ENCODE data around the gene REC8. TPM values are rescaled to one million over a fixed set of nuclear protein-coding genes. Genes with fewer than 3 reads are reported as not detected.
"Not testable (repeated sequence)": the region's sequence is repeated elsewhere in the genome, so short reads cannot be mapped to it uniquely, and the experiment has no call there.

REC8 gene
- total RNA-seq, 1 donor from 2014 or later = 18.5 TPM

DNA sequence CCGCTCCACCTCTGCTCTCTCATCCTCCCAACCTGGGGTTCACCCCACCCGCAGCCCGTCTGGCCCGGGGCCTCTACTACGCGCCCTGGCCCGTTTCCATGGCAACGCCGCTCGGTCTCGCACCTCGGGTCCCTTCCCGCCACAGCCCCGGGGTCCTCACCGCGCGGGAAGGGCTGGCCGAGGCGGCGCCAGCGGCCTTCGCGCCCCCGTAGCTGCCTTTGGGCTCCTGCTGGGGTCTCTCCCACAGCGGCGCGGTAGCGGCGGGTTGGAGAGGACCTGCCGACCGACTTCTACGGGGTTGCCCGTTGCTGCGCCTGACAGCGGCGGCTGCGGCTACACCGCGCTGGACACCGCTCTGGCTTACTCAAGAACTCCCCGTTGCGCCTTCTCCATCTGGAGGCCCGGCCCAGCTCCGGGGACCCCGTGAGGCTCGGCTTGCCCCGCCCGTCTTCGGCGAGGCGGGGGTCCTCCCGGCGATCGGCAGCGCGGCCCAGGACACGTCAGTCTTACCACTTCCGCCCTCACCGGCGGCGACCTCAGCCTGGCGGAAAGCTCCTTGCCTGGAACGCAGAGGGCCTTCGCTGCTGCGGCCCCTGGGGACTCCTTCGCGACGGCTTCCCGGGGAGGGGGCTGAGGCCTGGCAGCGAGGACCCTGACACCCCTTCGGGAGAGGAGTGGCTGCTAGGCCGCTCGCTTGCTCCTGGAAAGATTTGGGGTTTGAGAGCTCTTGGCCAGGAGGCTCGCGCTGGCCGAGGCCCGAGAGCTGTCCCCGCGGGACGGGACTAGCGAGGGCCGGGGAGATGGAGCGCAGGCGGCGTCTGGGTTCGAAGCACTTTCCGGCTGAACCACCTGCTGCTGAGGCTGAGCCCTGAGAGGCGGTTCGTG lies 23.5 kb downstream of the REC8 start, which contains the start of gene TM9SF1:
TM9SF1 (minus strand) TSS at position 256 of the 885 bp plus-strand sequence. CDS start 422 bp downstream, outside the sequence.
- TF ChIP-seq CTCF (IDR thresholded peaks at IDR 0.05) = no peak

DNA sequence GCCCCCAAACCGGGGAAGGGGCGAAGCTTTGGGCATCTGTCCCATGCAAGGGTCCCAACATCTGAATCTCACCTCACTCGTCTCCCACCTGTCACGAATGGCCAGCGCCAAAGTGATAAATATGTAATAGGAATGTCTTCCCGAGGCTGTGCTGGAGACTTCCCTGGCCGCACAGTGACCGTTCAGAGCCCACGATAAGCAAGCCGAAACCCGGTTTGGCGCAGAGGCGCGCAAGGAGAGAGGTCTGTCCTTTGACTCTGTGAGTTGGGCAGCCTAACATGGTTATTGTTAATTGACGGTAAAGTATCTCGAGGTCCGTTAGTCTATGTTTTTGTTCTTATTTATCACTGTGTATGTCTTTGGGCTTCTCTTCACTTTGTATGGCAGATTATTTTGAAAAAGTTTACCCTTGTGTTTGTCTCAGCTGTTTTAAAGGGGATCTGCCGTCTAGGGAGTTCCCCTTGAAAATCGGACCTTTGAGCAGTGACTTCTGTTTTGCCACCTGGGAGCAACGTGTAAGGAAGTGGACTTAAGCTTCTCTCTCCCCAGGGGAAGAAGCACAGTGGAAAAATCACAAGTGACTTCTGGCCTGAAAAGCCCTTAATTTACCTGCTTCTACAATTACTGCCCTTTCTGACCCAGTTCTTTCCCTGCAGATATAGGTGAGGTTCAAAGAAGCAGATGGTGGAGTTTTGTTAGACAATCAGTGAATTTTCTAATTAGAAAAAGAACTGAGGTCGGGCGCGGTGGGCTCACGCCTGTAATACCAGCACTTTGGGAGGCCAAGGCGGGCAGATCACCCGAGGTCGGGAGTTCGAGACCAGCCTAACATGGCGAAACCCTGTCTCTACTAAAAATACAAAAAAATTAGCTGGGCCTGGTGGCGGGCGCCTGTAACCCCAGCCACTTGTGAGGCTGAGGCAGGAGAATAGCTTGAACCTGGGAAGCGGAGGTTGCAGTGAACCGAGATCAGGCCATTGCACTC lies 24.5 kb downstream of the REC8 start:
- H3K4me1 ChIP-seq = peaks cover 25% of the 10 kb centered on the region
- ATAC-seq (peak; percentile 10), DNase-seq (no peak)
- H3K27ac ChIP-seq = peak overlapping the region; percentile 100
- no peaks in the 10 kb centered on the region for H3K9me3 ChIP-seq
- no peak for TF ChIP-seq CTCF (IDR thresholded peaks at IDR 0.05)
- peak overlapping the region; percentile 89 for H3K4me3 ChIP-seq
- intact Hi-C loops (cut with DNase I) = no loop called here
- H3K36me3 ChIP-seq = peaks cover 22% of the 10 kb centered on the region
- no peaks in the 10 kb centered on the region for H3K27me3 ChIP-seq

More for the DNA sequence above, 23.5 kb downstream of the REC8 start, which contains the start of gene TM9SF1:
- H3K36me3 ChIP-seq = peaks cover 26% of the 10 kb centered on the region
- intact Hi-C loops (cut with DNase I) = no loop called here
- no peaks in the 10 kb centered on the region for H3K9me3 ChIP-seq
- ATAC-seq = peak; percentile 97
- peak within 1 kb of the TSS; percentile 89 for H3K4me3 ChIP-seq
- no peaks in the 10 kb centered on the region for H3K27me3 ChIP-seq
- peak; percentile 96 for DNase-seq
- peak within 1 kb of the TSS; percentile 100 for H3K27ac ChIP-seq
- H3K4me1 ChIP-seq = peaks cover 25% of the 10 kb centered on the region

DNA sequence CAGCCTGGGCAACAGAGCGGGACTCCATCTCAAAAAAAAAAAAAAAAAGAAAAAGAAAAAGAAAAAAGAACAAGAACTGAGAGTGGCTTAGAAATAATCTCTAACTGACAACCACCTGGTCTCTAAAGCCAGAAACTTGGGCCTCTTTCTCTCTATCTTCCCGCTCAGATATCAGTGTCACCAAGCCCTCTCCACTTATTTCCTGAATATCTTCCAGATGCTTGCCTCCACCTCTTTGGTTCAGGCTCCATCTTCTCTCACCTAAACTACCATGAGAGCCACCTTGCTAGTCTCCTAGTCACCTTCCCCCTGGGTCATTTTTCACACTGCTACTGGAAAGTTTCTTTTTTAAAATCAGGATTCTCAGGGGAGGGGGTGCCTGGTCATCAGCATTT lies 25.2 kb downstream of the REC8 start:
- no peak overlapping the region for H3K27ac ChIP-seq
- peaks cover 20% of the 10 kb centered on the region for H3K36me3 ChIP-seq
- DNase-seq = no peak
- ATAC-seq = no peak
- no peaks in the 10 kb centered on the region for H3K9me3 ChIP-seq
- intact Hi-C loops (cut with DNase I) = no loop called here
- peak overlapping the region; percentile 89 for H3K4me3 ChIP-seq
- peaks cover 25% of the 10 kb centered on the region for H3K4me1 ChIP-seq
- no peaks in the 10 kb centered on the region for H3K27me3 ChIP-seq
- no peak for TF ChIP-seq CTCF (IDR thresholded peaks at IDR 0.05)

DNA sequence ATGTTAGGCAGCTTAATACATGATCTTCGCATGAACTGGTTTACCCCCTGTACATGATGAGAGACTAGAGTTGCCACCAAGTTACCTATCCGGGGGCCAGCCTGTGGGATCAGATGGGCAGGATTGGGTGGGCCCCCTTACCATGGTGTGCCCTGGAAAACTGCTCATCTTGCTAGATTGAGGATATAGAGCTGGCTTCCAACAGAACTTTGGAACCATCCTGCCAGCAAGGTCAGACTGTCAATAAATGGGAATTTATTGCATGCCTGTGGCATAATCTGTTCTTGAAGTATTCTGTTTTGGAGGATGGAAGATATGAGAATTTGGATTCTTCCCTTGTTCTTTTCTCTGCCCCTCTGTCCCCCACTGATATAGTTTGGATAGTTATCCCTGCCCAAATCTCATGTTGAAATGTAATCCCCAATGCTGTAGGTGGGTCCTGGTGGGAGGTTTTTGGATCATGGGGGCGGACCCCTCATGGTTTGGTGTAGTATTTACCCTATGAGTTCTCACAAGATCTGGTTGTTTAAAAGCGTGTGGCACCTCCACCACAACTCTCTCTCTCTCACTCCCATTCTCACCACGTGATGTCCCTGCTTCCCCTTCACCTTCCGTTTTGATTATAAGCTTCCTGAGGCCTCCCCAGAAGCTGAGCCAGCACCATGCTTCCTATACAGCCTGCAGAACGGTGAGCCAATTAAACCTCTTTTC lies 27.1 kb downstream of the REC8 start:
- intact Hi-C loops (cut with DNase I) = no loop called here
- H3K9me3 ChIP-seq = no peaks in the 10 kb centered on the region
- H3K27me3 ChIP-seq = no peaks in the 10 kb centered on the region
- H3K4me1 ChIP-seq = peaks cover 23% of the 10 kb centered on the region
- H3K4me3 ChIP-seq = no peak overlapping the region
- H3K27ac ChIP-seq = no peak overlapping the region
- peaks cover 15% of the 10 kb centered on the region for H3K36me3 ChIP-seq
- no peak for TF ChIP-seq CTCF (IDR thresholded peaks at IDR 0.05)
- DNase-seq = no peak
- no peak for ATAC-seq

GRCh38 chr14:24202538-24202937 lies 30.7 kb downstream of the REC8 start:
- ATAC-seq; H3K27ac ChIP-seq; H3K27me3 ChIP-seq; H3K4me1 ChIP-seq; DNase-seq; H3K4me3 ChIP-seq; H3K9me3 ChIP-seq; intact Hi-C loops (cut with DNase I): not testable (repeated sequence)
- H3K36me3 ChIP-seq = peaks cover 40% of the 10 kb centered on the region

- ATAC-seq; H3K27me3 ChIP-seq; DNase-seq; H3K27ac ChIP-seq; H3K9me3 ChIP-seq; H3K4me1 ChIP-seq; intact Hi-C loops (cut with DNase I); H3K4me3 ChIP-seq: not testable (repeated sequence)
- peaks cover 48% of the 10 kb centered on the region for H3K36me3 ChIP-seq
These were observed 31.5 kb downstream of the REC8 start for GRCh38 chr14:24203249-24203886.

Data from upper lobe of right lung (tissue), 1 donor.